ENCODE results near the gene DBNL.
"Not testable (repeated sequence)": the region's sequence is repeated elsewhere in the genome, so short reads cannot be mapped to it uniquely, and the experiment has no call there.

Gene DBNL

DNA sequence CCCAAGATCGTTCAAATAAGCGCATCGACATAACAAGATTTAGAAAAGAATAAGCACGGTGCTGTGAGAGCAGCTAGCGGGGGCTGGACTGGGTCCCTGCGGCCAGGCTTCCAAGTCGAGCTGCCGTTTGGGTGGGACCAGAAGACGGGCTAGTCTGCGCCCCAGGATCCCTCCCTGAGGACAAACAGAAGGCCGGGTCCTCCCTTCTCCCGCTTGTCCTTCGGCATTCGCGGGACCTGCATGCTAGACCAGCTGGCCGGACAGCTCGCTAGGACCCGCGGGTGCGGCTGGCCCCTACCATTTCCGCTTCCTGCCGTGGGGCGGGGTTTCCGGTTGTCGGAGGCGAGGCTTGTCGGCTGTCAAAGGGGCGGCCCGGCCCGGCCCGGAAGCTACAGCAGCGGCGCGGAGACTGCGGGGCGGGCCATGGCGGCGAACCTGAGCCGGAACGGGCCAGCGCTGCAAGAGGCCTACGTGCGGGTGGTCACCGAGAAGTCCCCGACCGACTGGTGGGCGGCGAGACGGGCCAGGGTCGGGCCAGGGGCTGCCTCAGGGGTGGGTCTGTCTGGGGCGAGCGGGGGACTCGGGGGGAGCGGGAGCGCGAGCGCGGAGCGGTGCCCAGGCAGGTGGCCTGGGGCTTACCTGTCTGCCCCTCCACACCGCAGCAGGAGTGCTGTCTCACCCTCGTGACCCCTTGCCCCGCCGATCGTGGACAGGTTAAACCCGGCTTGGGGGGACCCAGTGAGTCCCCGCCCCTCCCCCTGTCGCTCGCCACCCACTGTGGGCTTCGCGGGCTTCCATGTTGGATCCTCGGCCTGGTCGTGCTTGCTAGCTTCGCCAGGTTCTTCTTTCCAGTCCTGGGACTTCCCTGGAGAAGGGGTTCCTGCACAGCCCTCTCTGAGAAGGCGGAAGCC is at the start of gene DBNL:
TSS of gene DBNL (plus strand) at position 388 of the 911 bp plus-strand sequence. CDS start at position 424, 36 bp downstream.
- H3K4me3 ChIP-seq (ENCODE audit: low read length), result peak within 1 kb of the TSS; percentile 79
- H4K20me1 ChIP-seq (ENCODE audit: control insufficient read depth, insufficient read depth, low read depth, low read length), result peaks cover 10% of the 10 kb centered on the region
- peaks cover 44% of the 10 kb centered on the region for H3K36me3 ChIP-seq (ENCODE audit: control insufficient read depth, low read length)
- peak within 1 kb of the TSS; percentile 83 for H3K27ac ChIP-seq (ENCODE audit: low read depth, low read length)
- peaks cover 29% of the 10 kb centered on the region for H3F3A ChIP-seq (ENCODE audit: control insufficient read depth, insufficient read depth)
- H3K27me3 ChIP-seq (ENCODE audit: control insufficient read depth, low read length), result no peaks in the 10 kb centered on the region
- no peak for TF ChIP-seq CTCF (IDR thresholded peaks at IDR 0.05; ENCODE audit: low read depth, low read length, poor library complexity, severe bottlenecking)
- no peak for TF ChIP-seq EZH2phosphoT487 (IDR thresholded peaks at IDR 0.05; ENCODE audit: borderline replicate concordance, low read length)
- H3K4me1 ChIP-seq (ENCODE audit: control insufficient read depth, low read length), result peaks cover 53% of the 10 kb centered on the region
- no peaks in the 10 kb centered on the region for H3K9me2 ChIP-seq (replicated peaks; ENCODE audit: control insufficient read depth, low read length)
- H3K9me3 ChIP-seq (ENCODE audit: control insufficient read depth, insufficient read depth, low read length), result no peaks in the 10 kb centered on the region
- peaks cover 57% of the 10 kb centered on the region for H3K79me2 ChIP-seq (ENCODE audit: control insufficient read depth, low read length)
- peak within 1 kb of the TSS; percentile 97 for H3K4me2 ChIP-seq (ENCODE audit: low read length)

- not testable (repeated sequence) for H4K20me1 ChIP-seq (ENCODE audit: control insufficient read depth, insufficient read depth, low read depth, low read length); H3K9me2 ChIP-seq (replicated peaks; ENCODE audit: control insufficient read depth, low read length); H3K79me2 ChIP-seq (ENCODE audit: control insufficient read depth, low read length); H3K36me3 ChIP-seq (ENCODE audit: control insufficient read depth, low read length); H3K4me2 ChIP-seq (ENCODE audit: low read length); H3K27ac ChIP-seq (ENCODE audit: low read depth, low read length); H3K27me3 ChIP-seq (ENCODE audit: control insufficient read depth, low read length); H3F3A ChIP-seq (ENCODE audit: control insufficient read depth, insufficient read depth); H3K4me3 ChIP-seq (ENCODE audit: low read length); H3K9me3 ChIP-seq (ENCODE audit: control insufficient read depth, insufficient read depth, low read length)
- peaks cover 12% of the 10 kb centered on the region for H3K4me1 ChIP-seq (ENCODE audit: control insufficient read depth, low read length)
Observed at GRCh38 chr7:43997532-43997931, 47.0 kb upstream of the DBNL start, which contains the start of gene SPDYE1. Gene SPDYE1 (plus strand): TSS chr7:43997897. CDS start chr7:43999950, 2,053 bp downstream.

DNA sequence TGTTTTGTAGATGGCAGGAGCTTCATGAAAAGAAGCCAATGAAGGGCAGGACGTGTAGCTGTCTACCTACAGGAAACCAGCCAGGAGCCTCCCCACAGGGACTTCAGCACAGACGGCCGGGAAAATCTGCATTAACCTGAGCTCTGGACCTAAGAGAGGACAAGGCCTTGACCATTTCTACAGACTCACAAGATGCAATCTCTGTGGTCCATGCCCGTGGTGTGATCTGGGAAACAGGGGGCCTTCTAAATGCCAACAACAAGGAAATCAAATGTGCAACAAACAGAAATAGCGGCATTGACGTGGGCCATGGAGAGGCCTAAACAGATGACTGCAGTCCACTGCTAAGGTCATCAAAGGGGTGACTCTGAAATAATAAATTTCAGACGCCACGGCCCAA is 32.4 kb upstream of the DBNL start:
- not testable (repeated sequence) for H3K27ac ChIP-seq (ENCODE audit: low read depth, low read length); H3K4me2 ChIP-seq (ENCODE audit: low read length); H3K9me3 ChIP-seq (ENCODE audit: control insufficient read depth, insufficient read depth, low read length); H3F3A ChIP-seq (ENCODE audit: control insufficient read depth, insufficient read depth); H3K4me3 ChIP-seq (ENCODE audit: low read length); H3K27me3 ChIP-seq (ENCODE audit: control insufficient read depth, low read length); H3K9me2 ChIP-seq (replicated peaks; ENCODE audit: control insufficient read depth, low read length); H3K4me1 ChIP-seq (ENCODE audit: control insufficient read depth, low read length); H3K79me2 ChIP-seq (ENCODE audit: control insufficient read depth, low read length); H4K20me1 ChIP-seq (ENCODE audit: control insufficient read depth, insufficient read depth, low read depth, low read length)
- H3K36me3 ChIP-seq (ENCODE audit: control insufficient read depth, low read length), result peaks cover 12% of the 10 kb centered on the region

DNA sequence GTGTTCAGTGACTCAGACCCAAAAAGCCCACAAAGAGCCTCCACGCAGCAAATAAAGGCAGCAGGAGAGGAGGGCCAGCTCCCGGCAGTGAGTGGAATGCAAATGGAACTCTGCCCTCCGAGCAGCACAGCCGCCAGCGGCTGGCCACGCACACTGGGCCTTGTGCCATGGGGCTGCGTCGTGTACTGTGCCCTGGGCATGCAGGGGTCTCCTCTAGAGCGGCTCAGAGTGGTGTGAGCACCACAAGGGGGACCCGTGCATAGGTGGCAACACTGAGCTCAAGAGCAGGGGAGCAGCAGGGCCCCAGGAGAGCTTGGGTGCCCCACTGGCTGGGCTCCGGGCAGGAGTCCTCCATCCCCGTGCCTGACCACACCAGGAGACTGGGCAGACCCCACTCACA is 29.4 kb upstream of the DBNL start:
- H3K36me3 ChIP-seq (ENCODE audit: control insufficient read depth, low read length), result peaks cover 12% of the 10 kb centered on the region
- peaks cover 17% of the 10 kb centered on the region for H3K79me2 ChIP-seq (ENCODE audit: control insufficient read depth, low read length)
- not testable (repeated sequence) for H3K9me3 ChIP-seq (ENCODE audit: control insufficient read depth, insufficient read depth, low read length); H3K4me1 ChIP-seq (ENCODE audit: control insufficient read depth, low read length); H3K27ac ChIP-seq (ENCODE audit: low read depth, low read length); H3K4me3 ChIP-seq (ENCODE audit: low read length); H3K27me3 ChIP-seq (ENCODE audit: control insufficient read depth, low read length); H4K20me1 ChIP-seq (ENCODE audit: control insufficient read depth, insufficient read depth, low read depth, low read length); H3K4me2 ChIP-seq (ENCODE audit: low read length); H3F3A ChIP-seq (ENCODE audit: control insufficient read depth, insufficient read depth); H3K9me2 ChIP-seq (replicated peaks; ENCODE audit: control insufficient read depth, low read length)
